CD8-positive, alpha-beta memory T cell (primary cell): ENCODE data around the gene ALDH3B1. TPM values are rescaled to one million over a fixed set of nuclear protein-coding genes. Genes with fewer than 3 reads are reported as not detected.

Experiments used
- CTCF ChIA-PET: fragments of 350-600 bp; sonication (Branson Sonifier 250); formaldehyde crosslinking; loops from one replicate; lab custom pipeline; 2021; ENCODE audit warnings: antibody characterized with exemption; lab: Charles Lee
- POLR2A ChIA-PET: fragments of 350-600 bp; sonication (Branson Sonifier 250); formaldehyde crosslinking; loops from one replicate; lab custom pipeline; 2021; ENCODE audit warnings: antibody characterized with exemption; lab: Charles Lee
- DNase-seq, 5 donors: peaks; one replicate each; pipeline versions ENCODE4 v3.0.0 to v3.0.0-alpha.2; 2020 to 2022; ENCODE audit warnings: mixed read lengths in 1 of 5
- H3K27ac ChIP-seq: one replicate; pipeline ENCODE4 v1.7.0; 2013; ENCODE audit warnings: low read depth, mild to moderate bottlenecking, low read length, moderate library complexity
- H3K27me3 ChIP-seq: 2 replicates; pipeline ENCODE4 v1.7.0; 2013; ENCODE audit warnings: low read length, mild to moderate bottlenecking; ENCODE audit not compliant: insufficient read depth, poor library complexity, severe bottlenecking
- H3K36me3 ChIP-seq: 2 replicates; pipeline ENCODE4 v1.7.0; 2013; ENCODE audit warnings: mild to moderate bottlenecking, low read length, moderate library complexity; ENCODE audit not compliant: insufficient read depth
- H3K4me1 ChIP-seq: 2 replicates; pipeline ENCODE4 v1.7.0; 2013; ENCODE audit warnings: mild to moderate bottlenecking, low read length, moderate library complexity; ENCODE audit not compliant: insufficient read depth
- H3K4me3 ChIP-seq: 2 replicates; pipeline ENCODE4 v1.7.0; 2013; ENCODE audit warnings: mild to moderate bottlenecking, low read length
- H3K9me3 ChIP-seq: 2 replicates; pipeline ENCODE4 v1.7.0; 2013; ENCODE audit warnings: mild to moderate bottlenecking, low read length
- H3K27ac Mint-ChIP-seq, 8 donors: one replicate each; pipeline ENCODE4 v1.8.0; 2020 to 2021; ENCODE audit warnings: mixed read lengths in 8 of 8, mild to moderate bottlenecking in 6 of 8, inconsistent platforms in 3 of 8, moderate library complexity in 3 of 8
- H3K27me3 Mint-ChIP-seq, 2 donors: one replicate each; pipeline ENCODE4 v1.8.0; 2020 to 2021; ENCODE audit warnings: mixed read lengths in 2 of 2, mild to moderate bottlenecking in 1 of 2, moderate library complexity in 1 of 2
- H3K36me3 Mint-ChIP-seq, 3 donors: one replicate each; pipeline ENCODE4 v1.8.0; 2020 to 2021; ENCODE audit warnings: mixed read lengths in 3 of 3, inconsistent platforms in 1 of 3, mild to moderate bottlenecking in 1 of 3
- H3K4me1 Mint-ChIP-seq, 3 donors: one replicate each; pipeline ENCODE4 v1.8.0; 2020 to 2021; ENCODE audit warnings: mixed read lengths in 3 of 3, inconsistent platforms in 1 of 3, mild to moderate bottlenecking in 1 of 3
- H3K4me3 Mint-ChIP-seq, 7 donors: one replicate each; pipeline ENCODE4 v1.8.0; 2020 to 2021; ENCODE audit warnings: mixed read lengths in 7 of 7, mild to moderate bottlenecking in 6 of 7, moderate library complexity in 4 of 7, inconsistent platforms in 2 of 7
- H3K9me3 Mint-ChIP-seq, 5 donors: one replicate each; pipeline ENCODE4 v1.8.0; 2020 to 2022; ENCODE audit warnings: mixed read lengths in 5 of 5, mild to moderate bottlenecking in 3 of 5, moderate library complexity in 2 of 5, inconsistent platforms in 1 of 5
- polyA plus RNA-seq: library from polyadenylated mRNA; unstranded; fragments of 300-500 nt; fragmentation: Illumina TruSeq; gene quantifications from one replicate; pipeline ENCODE4 v1.2.3, GENCODE V29; 2021
- total RNA-seq, 2 experiments: library from RNA; stranded (reverse); gene quantifications; one replicate each; pipeline ENCODE4 v1.2.3, GENCODE V29; 2021

The ALDH3B1 gene
- total and polyA plus RNA-seq, 3 experiments from 2014 or later, result 0.12 to 0.33 (median 0.20) TPM

DNA sequence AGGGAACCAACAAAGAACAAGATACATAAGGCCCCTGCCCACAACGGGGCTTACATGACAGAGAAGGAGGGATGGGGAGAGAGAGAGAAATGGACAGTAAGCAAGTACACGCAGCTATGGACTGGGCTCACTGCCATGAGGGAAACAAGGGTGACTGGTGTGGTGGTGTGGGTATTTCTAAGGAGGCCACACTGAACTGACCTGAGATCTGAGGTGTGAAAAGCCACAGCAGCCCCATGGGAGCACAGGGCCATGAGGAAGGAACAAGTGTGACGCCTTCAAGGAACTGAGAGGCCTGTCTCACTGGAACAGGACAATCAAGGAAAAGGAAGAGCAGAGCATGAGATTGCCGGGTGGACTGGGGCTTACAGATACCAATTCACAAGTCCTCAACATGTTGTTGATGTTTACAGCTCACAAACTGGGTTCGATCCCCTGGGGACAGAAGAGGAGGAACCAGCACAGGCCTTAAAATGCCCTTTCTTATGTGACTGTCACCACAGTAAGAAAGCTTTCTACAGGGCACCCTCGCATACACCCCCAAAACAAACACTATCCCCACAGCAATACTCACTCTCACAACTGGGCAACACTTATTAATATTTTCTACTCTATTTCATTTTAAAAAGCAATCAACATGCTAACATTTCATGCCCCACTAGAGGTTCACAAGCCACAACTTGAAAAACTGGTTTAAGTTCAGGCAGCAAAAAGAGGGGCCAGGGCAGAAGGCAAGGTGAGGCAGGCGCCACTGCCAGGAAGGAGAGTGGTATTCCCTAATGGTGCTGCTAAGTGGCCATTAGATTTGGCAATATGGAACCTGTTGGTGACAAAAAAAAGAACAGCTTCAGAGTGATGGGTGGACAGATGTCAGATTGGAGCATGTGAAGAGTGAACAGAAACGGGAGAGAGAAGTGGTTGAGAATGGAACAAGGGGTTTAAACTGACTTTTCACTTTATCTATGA, 67.8 kb downstream of the ALDH3B1 start:
- CTCF ChIA-PET, result no interaction called here
- Histone ChIP-seq H3K4me1 (no peaks in the 10 kb centered on the region), H3K4me3 (no peak overlapping the region), H3K9me3 (no peaks in the 10 kb centered on the region), H3K36me3 (no peaks in the 10 kb centered on the region), H3K27ac (no peak overlapping the region), H3K27me3 (no peaks in the 10 kb centered on the region)
- H3K9me3 Mint-ChIP-seq, result no peaks in the 10 kb centered on the region
- no peaks in the 10 kb centered on the region for H3K4me1 Mint-ChIP-seq
- no peaks in the 10 kb centered on the region for H3K27me3 Mint-ChIP-seq
- POLR2A ChIA-PET, result interaction anchor here (0.6 kb wide), 1 partner anchor 110 kb away, joined by 5 read pairs; no protein-coding TSS in a partner anchor
- peak overlapping the region in 4 of 8 donors; percentile 7 to 70 (median 18) for H3K27ac Mint-ChIP-seq
- no peak overlapping the region for H3K4me3 Mint-ChIP-seq
- H3K36me3 Mint-ChIP-seq, result peaks cover 0 to 1% (median 0%) of the 10 kb centered on the region in 3 donors
- DNase-seq, result no peak

Other genes starting within 250 kb of the ALDH3B1 start
- gene UNC93B1, start 6.2 kb upstream of the ALDH3B1 start, total RNA-seq, result 10 to 100 TPM in 1 of 2 experiments, 1 to 10 TPM in 1; 9.8 to 11.1 TPM
- 26.5 TPM for gene UNC93B1, start 6.2 kb upstream of the ALDH3B1 start, polyA plus RNA-seq
- 100 to 1,000 TPM; 132 to 140 TPM for gene NDUFS8, start 20.4 kb downstream of the ALDH3B1 start, total RNA-seq
- 170 TPM for gene NDUFS8, start 20.4 kb downstream of the ALDH3B1 start, polyA plus RNA-seq
- gene TCIRG1, start 28.7 kb downstream of the ALDH3B1 start, total RNA-seq, result 100 to 1,000 TPM; 108 to 126 TPM
- gene TCIRG1, start 28.7 kb downstream of the ALDH3B1 start, polyA plus RNA-seq, result 48.1 TPM
- 10 to 100 TPM; 11.6 to 14.0 TPM for gene CHKA, start 111.1 kb downstream of the ALDH3B1 start, total RNA-seq
- 3.1 TPM for gene CHKA, start 111.1 kb downstream of the ALDH3B1 start, polyA plus RNA-seq
- 10 to 100 TPM; 21.9 to 22.6 TPM for gene KMT5B, start 203.0 kb downstream of the ALDH3B1 start, total RNA-seq
- gene KMT5B, start 203.0 kb downstream of the ALDH3B1 start, polyA plus RNA-seq, result 49.1 TPM